Endothelial cell of umbilical vein (primary cell): ENCODE results near the gene MYO5B.

ENCODE experiments used
- EZH2 ChIP-seq: IDR thresholded peaks from 2 replicates; pipeline ENCODE4 v1.6.1; 2012; ENCODE audit warnings: borderline replicate concordance, low read depth, mild to moderate bottlenecking, moderate library complexity, low read length, inconsistent platforms; ENCODE audit not compliant: severe bottlenecking
- GATA2 ChIP-seq: IDR thresholded peaks from 2 replicates; pipeline ENCODE4 v1.7.0; 2011; ENCODE audit warnings: low read depth, mild to moderate bottlenecking, moderate library complexity, mixed read lengths, low read length; ENCODE audit not compliant: insufficient read length, insufficient read depth
- JUN ChIP-seq: IDR thresholded peaks from 2 replicates; pipeline ENCODE4 v1.6.1; 2011; ENCODE audit warnings: borderline replicate concordance, low read depth; ENCODE audit not compliant: insufficient read length, insufficient read depth
- POLR2A ChIP-seq: IDR thresholded peaks from 2 replicates; pipeline ENCODE4 v1.6.1; 2012; ENCODE audit warnings: low read depth, mild to moderate bottlenecking, control low read depth, low read length
- POLR2AphosphoS5 ChIP-seq: IDR thresholded peaks from 2 replicates; pipeline ENCODE4 v1.6.1; 2012; ENCODE audit warnings: low read depth, mild to moderate bottlenecking, control low read depth, low read length, moderate library complexity; ENCODE audit not compliant: insufficient read depth
- TF ChIP-seq, protein P1 (sequence below), 2 donors: IDR thresholded peaks; 1 replicate in 1 of 2; 2 replicates in 1 of 2; pipeline ENCODE4 v1.5.1; 2011; ENCODE audit warnings: low read length in 2 of 2, mild to moderate bottlenecking in 2 of 2, moderate library complexity in 2 of 2, control low read depth in 1 of 2, inconsistent platforms in 1 of 2, low read depth in 1 of 2; ENCODE audit not compliant: insufficient read depth in 1 of 2; ENCODE audit errors: extremely low read depth in 1 of 2
- TF ChIP-seq, protein P2 (sequence below): IDR thresholded peaks from 2 replicates; pipeline ENCODE4 v1.6.1; 2011; ENCODE audit not compliant: insufficient read depth, insufficient read length

DNA sequence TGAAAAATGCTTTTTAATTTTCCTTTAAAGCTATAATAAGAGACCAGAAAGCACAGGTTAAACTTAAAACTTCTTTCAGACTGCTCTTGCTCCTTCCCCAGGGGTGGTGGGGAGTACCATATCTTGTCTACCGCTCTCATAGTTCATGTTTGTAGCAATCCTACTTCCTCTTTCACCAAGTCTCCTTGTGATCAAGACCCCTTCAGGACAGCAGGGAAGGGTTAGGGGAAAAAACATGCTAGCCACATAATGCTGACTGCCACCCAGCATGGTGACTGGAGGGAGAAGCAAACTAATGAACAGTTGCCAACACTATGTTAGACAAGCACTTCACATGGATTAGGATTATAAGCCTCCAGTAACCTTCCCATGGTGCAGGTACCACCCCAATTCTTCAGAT, 8.6 kb downstream of the MYO5B start:
- TF ChIP-seq, protein P1, sequence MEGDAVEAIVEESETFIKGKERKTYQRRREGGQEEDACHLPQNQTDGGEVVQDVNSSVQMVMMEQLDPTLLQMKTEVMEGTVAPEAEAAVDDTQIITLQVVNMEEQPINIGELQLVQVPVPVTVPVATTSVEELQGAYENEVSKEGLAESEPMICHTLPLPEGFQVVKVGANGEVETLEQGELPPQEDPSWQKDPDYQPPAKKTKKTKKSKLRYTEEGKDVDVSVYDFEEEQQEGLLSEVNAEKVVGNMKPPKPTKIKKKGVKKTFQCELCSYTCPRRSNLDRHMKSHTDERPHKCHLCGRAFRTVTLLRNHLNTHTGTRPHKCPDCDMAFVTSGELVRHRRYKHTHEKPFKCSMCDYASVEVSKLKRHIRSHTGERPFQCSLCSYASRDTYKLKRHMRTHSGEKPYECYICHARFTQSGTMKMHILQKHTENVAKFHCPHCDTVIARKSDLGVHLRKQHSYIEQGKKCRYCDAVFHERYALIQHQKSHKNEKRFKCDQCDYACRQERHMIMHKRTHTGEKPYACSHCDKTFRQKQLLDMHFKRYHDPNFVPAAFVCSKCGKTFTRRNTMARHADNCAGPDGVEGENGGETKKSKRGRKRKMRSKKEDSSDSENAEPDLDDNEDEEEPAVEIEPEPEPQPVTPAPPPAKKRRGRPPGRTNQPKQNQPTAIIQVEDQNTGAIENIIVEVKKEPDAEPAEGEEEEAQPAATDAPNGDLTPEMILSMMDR (IDR thresholded peaks at IDR 0.05; ENCODE audit: extremely low read depth in 1 of 2, insufficient read depth in 1 of 2, low read depth in 1 of 2, low read length in 2 of 2), result no peak
- TF ChIP-seq EZH2 (no peak), POLR2A (no peak), GATA2 (no peak), JUN (no peak), POLR2AphosphoS5 (no peak)
- TF ChIP-seq, protein P2, sequence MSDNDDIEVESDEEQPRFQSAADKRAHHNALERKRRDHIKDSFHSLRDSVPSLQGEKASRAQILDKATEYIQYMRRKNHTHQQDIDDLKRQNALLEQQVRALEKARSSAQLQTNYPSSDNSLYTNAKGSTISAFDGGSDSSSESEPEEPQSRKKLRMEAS, result no peak
